Fibroblast of skin of left biceps (primary cell): Measurements from ENCODE around the gene PLK3.
"Not testable (repeated sequence)": the region's sequence is repeated elsewhere in the genome, so short reads cannot be mapped to it uniquely, and the experiment has no call there.

ENCODE experiments used
- DNase-seq, 2 experiments: peaks; one replicate each; pipeline ENCODE4 v3.0.0-alpha.2; 2013; ENCODE audit warnings: low read depth in 2 of 2

PLK3 gene

GRCh38 chr1:44787506-44787905 is 12.7 kb upstream of the PLK3 start:
- DNase-seq, result no peak

- DNase-seq, result no peak
Measured at GRCh38 chr1:44788120-44788860, 11.9 kb upstream of the PLK3 start, which contains the start of gene BEST4. Gene BEST4, minus strand, starts transcription at chr1:44788170. Its CDS starts 465 bp downstream, at chr1:44787705.

GRCh38 chr1:44790968-44791801 is 9.0 kb upstream of the PLK3 start:
- no peak for DNase-seq

GRCh38 chr1:44792736-44793502 is 7.3 kb upstream of the PLK3 start:
- DNase-seq, result no peak

- DNase-seq, result not testable (repeated sequence)
Measured at GRCh38 chr1:44797886-44798285, 2.3 kb upstream of the PLK3 start.

- DNase-seq, result no peak
Measured at GRCh38 chr1:44798481-44799365, 1.5 kb upstream of the PLK3 start.

GRCh38 chr1:44801491-44802305 is 1.5 kb downstream of the PLK3 start:
- no peak for DNase-seq

- no peak for DNase-seq
Measured at GRCh38 chr1:44802306-44803061, 2.3 kb downstream of the PLK3 start.

GRCh38 chr1:44803062-44803311 is 2.8 kb downstream of the PLK3 start:
- no peak for DNase-seq

- DNase-seq, result no peak
Measured at GRCh38 chr1:44803312-44804095, 3.3 kb downstream of the PLK3 start.

GRCh38 chr1:44805311-44806024 is 5.3 kb downstream of the PLK3 start:
- DNase-seq, result no peak

- no peak for DNase-seq
Measured at GRCh38 chr1:44806025-44806703, 6.0 kb downstream of the PLK3 start.

GRCh38 chr1:44806704-44807363 is 6.7 kb downstream of the PLK3 start, which contains the start of gene DYNLT4:
Gene DYNLT4, minus strand, starts transcription at chr1:44807351. Its CDS starts 683 bp downstream, at chr1:44806668.
- no peak for DNase-seq

- peak; percentile 94 to 96 for DNase-seq
Measured at GRCh38 chr1:44807364-44808062, 7.3 kb downstream of the PLK3 start.

- DNase-seq, result peak; percentile 67 to 69
Measured at GRCh38 chr1:44808063-44808937, 8.1 kb downstream of the PLK3 start, which contains the start of gene BTBD19. Gene BTBD19, plus strand, starts transcription at chr1:44808523. Its CDS starts 298 bp downstream, at chr1:44808821.
